NCI-H128 (cell line): ENCODE measurements around the gene SNED1.

Source experiments
- DNase-seq: peaks from one replicate; lab custom pipeline; 2025; ENCODE audit not compliant: unreplicated experiment; lab: John Stamatoyannopoulos, UW

SNED1 gene

DNA sequence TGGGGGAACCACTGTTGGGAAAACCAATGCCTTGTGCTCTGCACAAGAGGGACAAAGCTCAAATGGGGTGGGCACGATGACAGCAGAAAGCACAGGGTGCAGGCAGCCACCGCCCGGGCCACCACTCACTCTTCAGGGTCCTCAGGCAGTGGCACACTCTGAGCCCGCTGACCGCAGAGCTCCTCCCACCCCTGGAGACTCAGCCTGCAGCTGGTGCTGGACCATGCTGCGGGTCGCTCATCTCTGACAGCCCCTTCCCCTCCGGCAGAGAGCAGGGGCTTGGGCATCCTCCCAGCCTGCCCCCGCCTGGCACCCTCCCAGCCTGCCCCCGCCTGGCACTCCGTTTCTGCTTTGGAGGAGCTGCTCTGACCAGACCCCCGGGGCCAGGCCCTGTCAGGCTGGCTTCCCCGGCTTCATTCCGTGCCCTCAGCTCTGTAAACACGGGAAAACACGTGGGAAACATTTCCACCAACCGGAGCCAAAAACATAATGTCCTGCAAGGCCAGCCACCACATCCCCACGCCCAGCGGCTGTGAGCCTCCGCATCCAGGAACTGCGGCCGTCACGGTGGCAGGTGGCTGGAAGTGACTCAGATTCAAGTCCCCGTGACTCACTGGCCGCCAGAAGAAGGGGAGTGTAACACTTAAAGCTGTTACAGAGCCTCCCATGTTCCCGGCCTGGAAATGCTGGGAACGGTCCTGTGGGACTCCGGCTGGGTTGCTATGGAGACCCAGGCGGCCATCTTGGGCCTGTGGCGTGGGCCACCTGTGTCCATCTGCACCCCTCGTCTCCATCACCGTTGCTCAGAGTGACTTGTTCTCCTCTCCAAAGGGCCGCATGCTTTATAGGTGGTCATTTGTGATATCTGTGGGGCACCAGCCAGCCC lies 6.8 kb upstream of the SNED1 start:
- no peak for DNase-seq

DNA sequence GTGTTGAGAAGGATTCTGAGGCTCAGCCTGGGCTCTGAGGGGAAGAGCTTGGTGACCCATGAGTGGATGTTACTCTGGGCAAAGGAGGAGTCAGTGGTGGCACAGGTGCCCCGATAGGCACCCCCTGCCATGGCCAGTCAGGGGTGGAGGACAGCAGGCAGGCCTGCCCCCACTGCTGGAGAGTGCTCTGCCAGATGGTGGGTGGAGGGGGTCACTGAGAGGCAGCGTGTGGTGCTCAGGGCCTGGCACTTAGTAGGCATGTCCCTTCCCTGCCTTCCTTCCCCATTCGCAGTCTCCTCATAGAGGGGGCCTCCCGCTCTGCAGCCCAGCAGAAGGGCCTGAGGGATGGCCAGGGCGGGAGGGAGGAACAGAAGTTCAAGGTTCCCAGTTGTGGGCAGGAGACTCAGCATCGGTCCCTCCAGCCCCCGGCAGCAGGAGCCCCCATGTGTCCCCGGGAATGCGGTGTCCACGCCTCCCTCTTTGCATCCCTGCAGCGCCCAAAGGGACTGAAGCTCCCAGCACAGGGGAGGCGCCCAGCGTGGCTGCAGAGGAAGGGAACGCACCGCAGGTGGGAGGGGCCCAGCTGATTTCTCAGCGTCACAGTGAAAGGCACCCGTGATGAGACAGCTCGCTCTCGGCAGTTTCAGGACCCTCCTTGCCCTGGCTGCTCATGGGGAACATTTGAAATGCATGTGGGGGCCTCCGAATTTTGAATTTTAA lies 5.7 kb upstream of the SNED1 start:
- DNase-seq, result no peak

GRCh38 chr2:240993446-240994170 lies 4.8 kb upstream of the SNED1 start:
- DNase-seq, result no peak

DNA sequence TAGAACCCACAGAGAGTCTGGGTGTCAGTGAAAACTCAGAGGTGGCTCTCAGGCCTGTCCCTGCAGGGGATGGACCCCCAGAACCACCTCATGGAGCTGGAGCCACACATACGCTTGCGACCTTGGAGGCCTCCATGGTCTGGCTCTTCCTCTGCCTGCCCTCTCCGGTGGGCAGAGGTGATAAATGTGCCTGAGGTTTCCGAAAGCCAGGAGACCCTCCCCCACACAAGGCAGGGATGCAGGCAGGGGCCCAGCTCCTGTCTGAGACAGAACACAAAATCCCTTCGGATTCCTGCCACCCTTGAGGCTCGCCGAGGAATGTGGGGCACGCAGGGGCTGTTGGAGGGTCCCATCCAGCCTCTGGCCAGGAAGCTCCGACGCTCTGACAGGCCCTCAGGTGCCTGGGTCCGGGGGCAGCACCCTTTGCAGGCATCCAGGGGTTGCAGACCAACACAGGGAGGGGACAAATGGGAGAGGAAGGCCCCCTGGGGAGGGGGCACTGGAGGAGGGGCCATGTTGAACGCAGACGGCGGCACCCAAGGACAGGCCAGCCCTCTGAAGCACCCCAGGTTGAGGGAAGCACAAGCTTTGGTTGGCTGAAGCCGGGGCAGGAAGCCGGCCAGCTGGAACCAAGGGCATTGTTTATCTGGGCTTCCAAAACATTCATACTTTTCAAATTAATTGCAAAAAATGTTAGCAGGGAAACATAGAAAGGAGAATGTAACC lies 4.1 kb upstream of the SNED1 start:
- DNase-seq, result no peak

DNA sequence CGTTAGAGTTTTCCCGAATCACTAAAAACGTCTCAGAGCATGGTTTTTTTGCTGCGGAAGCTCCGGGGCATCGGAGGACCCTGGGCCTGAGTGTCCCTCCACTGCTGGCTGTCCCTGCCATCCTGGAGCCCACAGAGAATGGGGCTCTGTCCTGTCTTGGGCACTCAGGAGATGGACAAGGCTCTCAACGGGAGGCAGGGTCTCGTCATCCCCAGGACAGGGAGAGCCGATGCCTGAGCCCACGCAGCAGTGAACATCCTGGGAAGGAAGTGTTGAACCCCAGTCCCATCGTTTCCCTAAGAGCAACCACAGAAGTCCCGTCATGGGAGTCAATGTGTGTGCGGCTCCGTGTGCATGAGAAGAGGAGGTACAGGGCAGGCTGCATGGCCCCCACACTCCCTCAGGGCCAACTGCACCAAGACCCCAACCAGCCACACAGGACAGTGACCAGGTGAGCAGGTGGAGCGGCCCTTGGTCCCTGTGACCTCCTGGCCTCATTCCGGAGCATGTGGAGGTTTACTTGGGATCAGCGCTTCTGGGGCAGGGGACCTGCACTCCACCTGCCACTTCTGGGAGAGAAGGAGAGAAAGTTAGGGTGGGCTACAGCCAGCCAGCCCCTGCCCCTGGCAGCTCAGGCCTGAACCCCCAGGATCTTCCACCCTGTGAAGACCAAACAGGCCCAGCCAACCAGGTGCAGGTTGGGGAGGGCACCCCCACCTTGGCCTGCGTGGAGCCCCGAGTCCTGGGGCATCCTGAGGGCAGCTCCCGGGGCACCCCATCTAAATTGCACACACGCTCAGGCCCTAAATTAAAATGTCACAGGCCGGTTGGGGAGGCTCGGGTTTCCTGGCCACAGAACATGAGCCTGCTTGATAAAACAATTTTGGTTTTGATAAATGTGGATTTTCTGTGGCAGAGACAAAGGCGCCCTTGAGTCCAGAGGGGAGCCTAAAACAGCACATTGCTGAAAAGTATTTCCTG lies 3.1 kb upstream of the SNED1 start:
- DNase-seq, result no peak

- no peak for DNase-seq
These were observed 2.1 kb upstream of the SNED1 start for GRCh38 chr2:240996161-240996833.

GRCh38 chr2:240996834-240997140 lies 1.6 kb upstream of the SNED1 start:
- DNase-seq, result no peak

GRCh38 chr2:240997141-240997855 lies 1.1 kb upstream of the SNED1 start:
- no peak for DNase-seq

DNA sequence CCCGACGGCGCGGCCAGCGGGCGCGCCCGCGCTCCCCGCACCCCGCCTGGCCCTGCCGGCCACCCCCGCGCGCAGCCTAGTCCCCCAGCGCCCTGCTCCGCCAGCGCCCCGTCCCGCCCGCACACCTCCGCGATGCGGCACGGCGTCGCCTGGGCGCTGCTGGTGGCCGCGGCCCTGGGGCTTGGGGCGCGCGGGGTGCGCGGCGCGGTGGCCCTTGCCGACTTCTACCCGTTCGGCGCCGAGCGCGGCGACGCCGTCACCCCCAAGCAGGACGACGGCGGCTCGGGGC lies 232 bp downstream of the SNED1 start:
- DNase-seq, result no peak

- no peak for DNase-seq
These were observed 775 bp downstream of the SNED1 start for GRCh38 chr2:240998995-240999791.

DNA sequence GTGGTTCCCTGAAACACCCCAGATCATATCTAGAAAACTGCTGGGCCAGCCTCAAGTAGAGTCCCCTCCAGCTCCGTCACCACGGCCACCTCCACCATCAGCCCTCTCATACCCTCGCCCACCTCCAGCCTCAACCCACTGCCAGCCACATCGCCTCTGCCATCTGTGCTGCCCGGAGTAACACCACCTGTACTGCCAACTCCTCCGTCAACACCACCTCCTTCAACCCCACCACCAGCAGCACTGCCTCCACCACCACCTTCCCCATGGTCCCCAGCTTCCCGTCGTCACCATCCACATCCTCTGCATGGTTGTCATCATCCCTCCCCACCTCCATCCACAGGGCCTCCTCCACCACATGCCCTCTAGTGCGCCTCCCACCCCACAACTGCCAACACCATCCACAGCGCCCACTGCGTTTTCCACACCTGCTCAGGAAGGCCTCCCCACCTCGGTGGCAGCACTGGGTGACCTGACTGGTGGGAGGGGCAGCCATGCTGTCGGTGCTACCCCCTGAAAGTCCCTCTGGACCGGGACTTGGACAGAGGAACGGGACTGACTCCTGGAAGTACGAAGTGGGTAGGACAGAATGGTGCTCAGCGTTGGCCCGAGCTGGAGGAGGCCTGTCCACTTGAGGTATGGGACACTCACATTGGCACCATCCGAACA lies 1.6 kb downstream of the SNED1 start:
- no peak for DNase-seq

GRCh38 chr2:241000831-241001321 lies 2.5 kb downstream of the SNED1 start:
- DNase-seq, result no peak

DNA sequence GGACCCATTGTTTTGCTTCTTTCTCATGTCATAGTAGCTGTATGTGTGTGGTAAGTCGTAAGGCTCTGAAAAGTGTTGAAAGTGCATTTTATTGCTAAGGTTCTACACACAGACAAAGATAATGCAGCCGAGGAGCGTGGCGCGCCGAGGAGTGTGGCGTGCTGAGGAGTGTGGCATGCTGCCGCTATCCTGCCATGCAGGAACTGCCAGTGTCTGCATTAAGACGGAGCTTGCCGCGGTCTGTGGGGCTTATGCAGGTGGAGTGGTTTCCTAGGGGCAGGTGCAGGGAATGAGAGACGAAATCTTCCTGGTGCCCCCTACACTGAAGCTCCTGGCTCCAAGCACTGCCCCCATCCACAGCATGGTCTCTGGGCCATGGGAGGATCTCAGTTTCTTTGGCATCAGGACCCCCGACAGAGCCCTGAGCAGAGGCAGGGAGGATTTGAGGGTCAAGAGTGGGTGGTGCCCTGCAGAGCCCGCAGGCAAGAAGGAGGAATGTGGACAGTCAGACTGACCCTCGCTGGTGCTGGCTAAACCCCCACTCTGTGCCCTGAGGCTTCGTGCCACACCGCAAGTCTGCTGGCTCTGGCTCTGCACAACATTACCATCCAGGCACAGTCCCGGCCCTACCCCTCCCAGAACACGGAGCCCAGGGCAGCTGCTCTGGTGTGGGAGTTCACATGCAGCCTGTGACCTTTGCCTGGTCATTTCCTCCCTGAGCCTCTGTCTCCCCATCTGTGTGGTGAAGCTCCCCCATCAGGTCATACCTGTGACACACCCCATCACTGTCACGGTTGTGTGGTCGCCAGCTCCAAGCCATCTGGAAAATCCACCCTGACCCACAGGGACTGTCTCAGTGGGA lies 3.2 kb downstream of the SNED1 start:
- no peak for DNase-seq

- DNase-seq, result no peak
These were observed 4.0 kb downstream of the SNED1 start for GRCh38 chr2:241002275-241003046.

DNA sequence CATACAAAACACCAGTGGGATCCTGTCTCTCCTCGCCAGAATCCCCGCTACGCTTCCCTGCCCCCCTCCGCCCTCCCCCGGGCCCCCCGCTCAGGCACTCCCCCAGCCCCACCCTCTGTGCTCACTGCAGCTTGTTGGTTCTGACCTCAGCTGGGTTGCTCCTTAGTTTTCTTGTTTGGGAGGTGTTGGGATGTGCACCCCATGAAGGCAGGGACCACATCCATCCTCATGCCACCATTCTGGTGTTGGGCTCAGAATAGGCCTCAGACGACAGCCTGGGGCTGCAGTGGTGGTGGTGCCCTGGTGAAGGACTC lies 4.6 kb downstream of the SNED1 start:
- no peak for DNase-seq

GRCh38 chr2:241003369-241003768 lies 5.0 kb downstream of the SNED1 start:
- no peak for DNase-seq
